SW 1271 (cell line): ENCODE results near the gene DCTN3.
A peak's percentile ranks its signal among the peaks of the same experiment; 100 is the strongest.

Source experiments
- DNase-seq, 2 experiments: peaks; one replicate each; lab custom pipeline; 2025; lab: John Stamatoyannopoulos, UW

Gene DCTN3

DNA sequence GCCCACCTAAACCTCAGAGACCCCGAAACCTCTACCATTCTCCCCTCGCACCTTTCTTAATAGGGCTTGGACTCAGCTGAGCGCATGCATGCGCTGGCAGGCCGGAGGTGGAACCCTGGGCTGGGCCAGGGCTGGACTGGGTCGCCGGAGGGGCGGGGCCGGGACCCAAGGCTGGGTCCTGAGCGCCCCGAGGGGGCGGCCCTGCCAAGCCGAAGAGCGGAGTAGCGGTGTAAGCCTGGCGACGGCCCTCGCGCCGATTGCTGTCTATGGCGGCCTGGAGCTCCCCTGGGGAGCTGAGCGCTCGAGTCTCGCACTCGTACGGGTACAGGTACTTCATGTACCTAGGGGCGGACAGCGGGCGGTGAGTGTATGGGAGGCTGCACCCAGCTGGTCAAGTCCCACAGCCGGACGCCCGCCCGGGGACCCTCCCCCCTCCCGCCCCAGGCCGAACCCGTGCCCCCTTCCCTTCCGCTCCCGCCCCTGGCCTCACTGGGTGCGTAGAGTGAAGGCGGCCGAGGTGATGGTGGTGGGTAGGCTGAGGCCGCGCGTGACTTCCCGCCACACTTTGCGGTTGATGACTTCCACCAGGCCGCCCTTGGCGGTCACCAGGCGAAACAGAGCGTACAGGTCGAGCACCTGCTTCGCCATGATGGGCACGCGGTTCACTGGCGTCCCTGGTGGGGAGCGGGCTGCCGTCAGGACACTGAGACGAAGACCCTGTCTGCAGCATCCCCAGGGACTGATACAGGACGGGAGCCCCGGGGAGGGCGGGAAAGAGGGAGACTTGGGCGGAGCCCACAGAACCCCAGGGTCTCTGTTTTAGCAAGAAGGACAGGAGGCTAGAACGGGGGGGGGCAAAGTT is 3.3 kb upstream of the DCTN3 start:
- no peak for DNase-seq

DNA sequence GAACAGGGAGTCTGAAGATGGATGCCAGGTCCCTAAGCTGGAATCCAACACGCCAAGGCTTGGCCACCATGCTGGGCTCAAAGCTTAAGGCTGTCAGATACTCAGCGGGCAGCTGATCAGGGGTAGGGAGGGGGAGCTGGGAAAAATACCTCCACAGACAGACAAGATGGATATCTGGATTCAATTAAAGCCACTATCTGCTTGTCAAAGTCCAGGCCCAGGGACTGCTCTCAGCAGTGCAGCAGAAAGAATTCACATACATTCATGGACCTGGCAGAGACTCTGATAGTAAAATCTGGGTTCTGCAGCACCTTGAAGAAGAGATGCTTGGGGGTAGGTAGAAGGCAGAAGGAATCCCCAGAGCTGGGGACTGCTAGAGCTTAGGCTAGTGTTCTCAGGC is 5.2 kb downstream of the DCTN3 start:
- no peak for DNase-seq

DNA sequence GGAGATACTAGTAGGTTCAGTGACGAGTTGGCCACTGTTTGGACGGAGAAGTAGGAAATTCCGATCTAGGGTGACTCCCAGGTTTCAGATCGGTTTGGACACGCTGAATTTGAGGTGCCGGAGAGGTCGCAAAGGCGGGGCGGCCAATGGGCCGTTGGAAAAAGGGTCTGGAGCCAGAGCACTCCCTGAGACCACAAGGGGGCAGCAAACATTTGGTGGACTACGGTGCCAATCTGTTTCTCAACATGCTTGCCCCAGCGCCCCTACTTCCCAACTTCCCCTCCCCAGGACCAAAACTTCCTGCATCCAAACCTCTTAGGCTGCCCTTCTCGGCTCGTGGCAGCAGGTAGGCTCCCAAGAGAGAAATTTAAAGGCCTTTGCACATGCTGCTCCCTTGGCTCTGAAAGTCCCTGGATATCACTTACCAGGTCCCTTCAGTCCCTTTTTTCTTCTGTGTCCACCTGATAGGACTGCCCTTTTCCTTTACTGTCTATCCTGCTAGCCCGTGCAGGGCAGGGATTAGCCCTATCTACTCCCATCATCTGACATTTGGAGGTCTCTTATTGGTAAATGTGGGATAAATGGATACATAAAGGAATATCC is 7.4 kb downstream of the DCTN3 start:
- DNase-seq = peak; percentile 13 to 57

DNA sequence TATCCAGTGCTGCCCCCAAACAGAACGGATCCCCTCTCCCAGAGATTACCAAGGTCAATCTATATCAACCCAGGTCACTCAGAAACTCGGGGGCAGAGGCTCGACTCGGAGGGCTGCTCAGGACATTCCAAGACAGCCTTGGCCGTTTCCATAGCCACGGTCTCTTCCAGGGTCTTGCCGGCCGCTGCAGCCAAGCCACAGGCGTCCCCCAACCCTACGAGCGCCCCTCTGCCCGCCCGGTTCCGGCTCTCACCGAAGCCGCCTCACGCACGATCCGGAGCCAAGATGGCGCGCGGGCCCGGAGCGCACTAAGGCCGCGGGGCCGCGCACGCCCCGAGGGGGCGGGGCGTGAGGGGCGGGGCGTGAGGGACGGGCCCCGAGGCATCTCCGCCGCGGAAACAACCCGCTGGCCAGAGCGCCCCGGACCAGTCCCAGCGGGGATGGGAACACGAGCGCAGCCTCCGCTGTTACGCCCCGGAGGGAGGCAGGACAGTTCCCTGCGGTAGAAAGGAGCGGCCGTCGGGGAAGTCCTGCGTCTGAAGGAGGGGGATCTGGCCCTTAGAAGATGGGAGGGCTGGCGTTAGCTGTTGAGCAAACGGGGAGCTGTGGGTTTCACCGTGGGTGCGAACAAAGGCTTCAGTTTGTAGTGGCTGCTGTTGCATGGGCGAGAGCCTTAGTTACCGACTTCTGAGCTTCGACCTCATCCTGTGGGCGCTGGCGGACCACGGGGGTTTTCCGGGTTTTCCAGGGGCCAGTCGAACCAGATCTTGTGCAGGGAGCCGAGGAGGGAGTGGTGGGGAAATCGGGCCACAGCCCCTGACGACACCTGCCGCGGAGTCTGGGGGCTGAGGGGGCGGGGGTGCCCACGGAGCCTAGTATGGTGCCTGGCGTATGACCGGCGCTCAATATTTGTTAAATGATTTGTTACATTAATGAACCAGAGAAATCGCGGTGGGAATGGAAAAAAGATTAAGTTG is 8.2 kb downstream of the DCTN3 start, which contains the start of gene RPP25L:
Gene RPP25L, minus strand, starts transcription at position 287 of the 977 bp plus-strand sequence. CDS start 801 bp downstream, outside the sequence.
- peak in 1 of 2 experiments; percentile 52 for DNase-seq

DNA sequence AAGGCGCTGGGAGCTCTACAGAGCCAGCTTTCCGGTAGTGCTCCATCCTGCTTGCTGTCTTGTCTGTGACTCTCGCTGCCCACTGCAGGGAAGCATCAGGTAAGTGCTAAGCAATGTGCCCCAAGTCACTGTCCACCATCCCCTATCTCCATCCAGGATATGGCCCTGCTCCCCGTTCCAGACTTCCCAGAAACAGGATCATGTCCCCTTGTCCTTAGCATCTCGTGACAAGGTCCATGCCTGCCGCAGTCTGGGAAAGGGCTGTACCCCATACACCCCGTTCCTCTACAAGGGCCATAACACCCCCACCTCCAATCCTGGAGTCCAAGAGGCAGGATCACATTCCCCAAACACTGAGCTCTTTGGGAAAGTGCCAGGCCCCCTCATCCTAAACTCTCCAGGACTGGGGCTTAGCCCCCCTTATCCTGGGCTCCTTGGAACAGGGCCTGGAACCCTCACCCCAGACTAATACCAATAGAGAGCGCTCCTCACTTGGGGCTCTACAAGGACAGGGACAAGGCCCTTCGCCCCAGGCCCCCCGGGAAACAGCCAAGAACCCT is 9.0 kb downstream of the DCTN3 start:
- no peak for DNase-seq

DNA sequence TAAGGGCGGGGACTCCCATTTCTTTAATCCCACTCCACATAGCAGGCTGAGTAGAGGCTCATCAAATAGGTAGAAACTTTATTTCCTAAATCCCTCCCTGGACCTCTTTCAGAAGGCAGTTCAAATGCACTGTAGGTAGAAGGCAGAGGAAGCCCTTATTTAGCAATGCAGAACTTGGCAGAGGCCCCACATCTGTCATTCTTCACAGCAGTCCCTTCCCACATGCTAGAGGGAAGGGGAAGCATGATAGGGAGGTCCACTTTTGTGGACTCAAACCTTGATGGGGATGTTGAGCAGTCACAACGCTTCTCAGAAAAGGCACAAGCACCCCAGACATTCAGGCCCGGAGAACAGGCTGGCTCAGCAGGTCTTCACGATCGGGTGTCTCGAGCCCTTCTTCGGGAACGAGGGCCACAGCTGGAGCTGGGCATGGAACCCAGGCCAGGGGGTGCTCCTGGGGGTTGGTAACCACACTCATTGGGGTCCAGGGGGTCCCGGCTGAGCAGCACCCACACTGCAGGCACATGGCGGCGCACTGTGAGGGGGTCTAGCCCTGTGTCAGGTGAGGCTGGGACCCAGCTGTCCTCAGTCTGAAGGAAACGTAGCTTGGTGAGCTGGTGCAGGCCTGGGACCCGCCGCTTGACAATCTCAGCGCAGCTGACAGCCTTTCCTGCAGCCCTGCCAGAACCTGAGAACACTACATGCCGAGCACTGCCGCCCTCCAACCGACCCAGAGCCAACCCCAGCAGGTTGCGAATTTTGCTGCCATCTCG is 9.7 kb downstream of the DCTN3 start:
- DNase-seq = no peak

DNA sequence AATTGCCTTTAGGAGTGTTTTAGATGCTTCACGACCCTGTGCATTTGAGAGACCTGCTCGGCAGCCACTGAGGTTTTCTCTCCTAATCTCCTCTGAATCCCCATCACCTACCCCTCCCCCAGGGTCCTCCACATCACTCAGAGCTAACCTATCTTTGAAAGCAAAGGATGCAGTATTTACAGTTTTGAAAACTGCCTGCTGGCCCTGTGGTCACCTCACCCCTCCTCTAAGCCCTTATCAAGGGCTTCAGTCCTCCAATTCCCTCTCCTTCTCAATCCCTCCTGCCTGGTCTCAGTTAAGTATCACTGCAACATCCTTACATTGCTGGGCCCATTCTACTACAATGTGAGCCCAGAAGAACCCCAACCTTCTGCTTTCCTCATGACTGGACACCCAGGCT is 13.0 kb downstream of the DCTN3 start:
- no peak for DNase-seq

DNA sequence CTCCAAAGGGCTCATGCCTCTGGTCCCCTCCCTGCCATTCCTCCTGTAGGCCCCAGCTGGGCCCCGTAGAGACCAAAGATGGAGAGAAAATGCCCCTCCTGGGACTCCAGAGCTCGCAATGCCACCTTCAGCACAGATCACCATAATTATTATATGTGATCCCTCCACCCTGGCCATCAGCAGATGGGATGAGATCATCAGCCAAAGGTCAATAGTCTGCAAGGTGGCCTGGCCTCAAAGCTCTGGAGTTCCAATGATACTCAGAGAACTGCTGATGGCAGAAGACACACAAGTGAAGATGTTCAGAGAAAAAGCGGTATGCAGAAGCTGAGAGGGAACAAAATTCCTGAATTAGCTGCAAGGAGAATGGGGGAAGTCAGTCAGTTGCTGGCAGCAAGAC is 13.4 kb downstream of the DCTN3 start:
- no peak for DNase-seq

DNA sequence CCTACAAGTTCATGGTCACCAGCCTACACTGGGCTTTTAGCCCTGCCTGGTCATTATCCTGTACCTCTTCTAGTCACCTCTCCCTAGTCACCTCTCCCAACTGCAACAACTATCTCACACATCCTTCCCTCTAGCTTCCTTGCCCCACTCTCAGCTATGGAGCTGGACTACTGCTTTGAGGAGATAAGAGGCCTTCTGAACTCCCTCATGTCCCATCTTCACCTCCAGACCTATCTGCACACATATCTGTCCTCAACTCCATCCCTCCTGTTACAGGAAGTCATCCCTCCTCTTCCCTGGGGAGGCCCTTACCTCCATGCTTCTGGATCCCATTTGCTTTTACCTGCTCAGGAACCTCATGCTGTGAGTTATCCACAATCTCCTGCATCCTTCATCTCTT is 14.1 kb downstream of the DCTN3 start:
- DNase-seq = no peak

DNA sequence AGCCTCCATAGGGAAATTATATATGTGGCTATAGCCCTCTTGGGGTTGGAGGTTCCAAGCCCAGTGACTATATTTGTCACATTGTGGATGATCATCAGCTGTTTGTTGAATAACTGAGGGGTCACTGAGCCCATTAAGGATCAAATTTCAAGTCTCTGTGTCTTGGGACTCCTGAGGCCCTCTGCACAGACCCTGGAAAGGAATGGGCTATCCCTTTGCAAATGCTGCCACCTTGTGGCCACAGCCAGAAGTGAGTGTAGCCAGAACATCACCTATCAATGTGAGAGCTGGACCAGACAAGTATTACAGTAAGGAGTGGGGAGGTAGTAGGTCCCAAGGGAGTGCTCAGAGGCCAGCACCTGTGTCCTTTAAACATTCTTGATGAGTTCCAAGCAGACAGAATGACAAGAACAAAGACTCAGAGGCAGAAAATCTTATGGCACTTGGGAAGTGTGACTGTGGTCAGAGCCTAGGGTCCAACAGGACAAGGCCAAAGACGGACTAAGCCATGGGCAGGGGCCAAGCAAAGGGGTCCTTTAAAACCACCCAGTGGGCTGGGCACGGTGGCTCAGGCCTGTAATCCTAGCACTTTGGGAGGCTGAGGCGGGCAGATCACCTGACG is 16.6 kb downstream of the DCTN3 start:
- peak in 1 of 2 experiments; percentile 36 for DNase-seq

DNA sequence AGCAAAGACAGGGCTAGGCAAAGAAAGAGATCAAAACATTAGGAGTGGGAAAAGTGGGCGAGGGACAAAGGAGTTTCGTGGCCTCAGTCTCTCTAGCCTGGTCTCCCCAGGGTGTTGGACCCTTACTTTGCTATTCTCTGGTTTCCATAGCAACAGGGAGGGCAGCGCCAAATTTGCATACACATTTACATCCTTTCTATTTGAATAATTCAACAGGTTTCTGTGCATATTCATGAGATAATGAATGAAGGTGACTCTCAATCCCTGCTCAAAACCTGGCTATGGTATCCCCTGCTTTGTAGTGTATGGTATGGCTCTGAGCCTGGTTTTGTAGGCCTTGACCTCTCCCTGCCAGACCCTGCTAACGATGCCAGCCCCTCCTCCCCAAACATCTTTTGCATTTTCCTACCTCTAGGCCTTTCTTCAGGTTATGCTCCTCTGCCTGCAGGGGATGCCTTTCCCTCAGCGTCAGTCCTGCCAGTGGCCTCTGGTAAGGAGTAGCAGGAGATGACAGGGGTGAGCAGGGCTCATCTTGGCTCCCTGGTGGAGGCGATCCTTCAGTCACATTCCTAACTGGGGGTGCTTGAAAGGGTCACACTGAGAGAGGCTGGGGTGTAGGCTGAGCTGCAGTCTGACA is 18.2 kb downstream of the DCTN3 start:
- DNase-seq = no peak

DNA sequence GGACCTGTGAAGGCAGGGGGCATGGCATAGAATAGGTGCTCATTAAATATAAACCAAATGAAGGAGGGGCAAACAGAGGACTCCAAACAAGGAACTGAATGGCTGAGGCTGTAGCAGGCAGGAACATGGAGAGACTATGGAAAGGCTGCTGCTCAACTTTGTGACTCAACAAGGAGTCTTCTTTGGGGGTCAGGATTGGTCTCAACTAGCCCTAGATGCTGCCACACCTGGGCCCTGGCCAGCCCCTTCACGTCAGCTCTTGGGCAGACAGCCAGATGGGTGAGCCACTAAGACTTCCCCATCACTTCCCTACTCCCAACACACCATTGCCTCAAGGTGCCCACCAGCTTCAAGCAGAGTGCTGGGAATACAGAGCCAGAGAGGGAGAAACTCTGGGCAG is 19.4 kb downstream of the DCTN3 start:
- no peak for DNase-seq

DNA sequence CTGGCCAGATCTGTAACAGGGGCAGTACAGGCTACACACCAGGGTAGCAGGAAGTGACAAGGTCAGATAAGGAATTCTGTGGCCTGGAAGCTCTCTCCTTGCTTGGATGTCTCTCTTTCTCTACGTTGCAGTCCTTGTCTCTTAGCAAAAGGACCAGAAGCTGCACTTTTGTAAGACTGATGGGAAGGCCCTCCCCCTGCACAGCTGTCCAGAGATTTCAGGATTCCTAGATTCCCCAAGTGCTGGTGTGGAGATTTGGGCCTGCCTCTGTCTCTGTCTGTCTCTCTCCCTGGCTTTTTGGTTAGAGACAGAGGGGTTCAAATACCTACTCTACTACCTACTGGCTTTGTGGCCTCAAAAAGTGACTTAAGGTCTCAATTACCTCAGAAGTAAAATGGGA is 20.7 kb downstream of the DCTN3 start:
- no peak for DNase-seq

DNA sequence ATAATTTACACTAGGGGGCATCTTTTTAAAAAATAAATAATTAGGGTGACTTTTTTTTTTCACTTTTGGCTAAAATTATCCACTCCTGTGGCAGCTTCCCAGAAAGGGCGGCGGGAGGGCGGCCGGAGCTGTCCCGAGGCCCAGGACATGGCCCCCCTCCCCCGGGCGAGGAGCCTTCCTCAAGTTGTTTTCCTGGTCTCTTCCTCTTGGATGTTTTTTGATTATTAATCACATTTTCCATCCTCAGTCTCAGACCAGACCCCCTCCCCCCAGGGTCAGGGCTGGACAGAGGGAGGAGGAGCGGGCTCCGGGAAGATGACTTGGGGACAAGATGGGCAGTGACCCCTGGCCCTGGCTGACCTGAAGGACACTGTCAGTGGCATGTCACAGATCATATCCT is 26.1 kb downstream of the DCTN3 start:
- no peak for DNase-seq

DNA sequence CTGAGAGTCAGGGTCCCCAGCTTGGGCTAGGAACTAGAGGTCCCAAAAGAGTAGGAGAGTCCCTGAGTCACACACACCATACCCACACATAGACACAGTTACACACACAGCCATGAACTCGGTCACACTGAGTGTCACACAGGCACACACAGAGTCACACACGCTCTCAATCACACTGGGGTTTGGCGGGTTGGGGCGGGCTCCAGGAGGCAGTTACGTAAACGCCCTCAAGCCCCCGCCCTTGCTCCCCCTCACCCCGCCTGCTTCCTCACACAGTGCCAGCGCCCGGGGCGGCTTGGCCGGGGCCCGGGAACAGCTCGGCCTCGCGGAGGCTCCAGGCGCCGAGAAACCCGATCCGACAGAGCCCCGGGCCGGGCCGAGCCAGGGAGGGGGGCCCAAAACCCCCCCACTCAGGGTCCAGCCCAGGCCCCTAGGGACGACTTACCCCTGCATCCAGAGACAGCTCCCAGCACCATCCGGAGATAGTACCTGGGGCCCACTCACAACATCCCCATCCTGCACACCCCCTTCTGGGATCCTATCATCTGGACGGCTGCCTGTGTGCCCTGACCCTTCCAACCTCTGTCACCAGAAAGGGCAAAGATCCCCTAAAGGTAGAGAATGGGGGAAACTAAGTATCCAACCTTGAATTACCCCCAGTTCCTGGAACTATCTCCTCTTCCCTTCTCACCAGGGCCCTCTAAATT is 27.2 kb downstream of the DCTN3 start:
- DNase-seq = no peak

DNA sequence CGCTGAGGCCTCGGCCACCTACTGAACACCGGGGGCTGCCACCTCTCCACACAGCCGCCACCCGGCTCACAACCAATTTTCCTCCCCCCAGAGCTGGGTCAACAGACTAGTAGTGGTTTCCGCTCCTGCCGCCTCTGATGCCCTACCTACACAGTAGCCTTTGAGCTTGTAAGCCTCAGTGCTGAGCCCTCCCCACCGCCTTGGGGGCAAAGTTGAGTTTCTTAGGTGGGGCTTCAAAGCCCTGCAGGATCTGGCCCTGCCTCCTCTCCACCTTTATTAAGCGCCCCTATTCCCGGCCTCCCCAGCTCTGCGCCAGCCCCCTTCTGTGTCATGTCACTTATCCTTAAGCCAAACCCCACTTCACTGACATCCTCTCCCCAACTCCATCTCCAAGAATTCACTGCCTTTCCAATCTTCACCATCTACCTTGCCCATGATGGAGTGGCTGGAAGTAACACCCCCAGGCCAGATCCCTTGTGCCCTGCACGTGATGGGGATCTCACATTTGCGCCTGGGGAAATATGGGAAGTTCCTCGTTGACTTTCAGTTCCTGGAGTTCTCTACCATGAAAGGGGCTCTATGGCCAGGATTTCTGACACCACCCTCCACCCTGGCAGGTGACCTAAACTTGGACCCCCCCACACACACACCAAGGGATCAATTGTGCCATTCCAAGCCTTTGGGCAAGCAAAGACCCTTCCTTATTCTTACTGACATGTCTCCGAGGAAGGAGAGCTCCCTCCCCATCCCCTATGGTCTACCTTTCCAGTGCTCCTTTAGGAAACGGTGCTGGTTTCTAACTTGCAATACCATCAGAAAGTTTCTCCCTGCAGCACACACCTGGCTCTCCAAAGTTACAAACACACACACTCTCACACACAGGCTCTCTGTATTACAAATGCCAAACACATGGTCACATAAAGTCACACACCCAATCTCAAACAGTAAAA is 28.1 kb downstream of the DCTN3 start:
- DNase-seq = no peak

DNA sequence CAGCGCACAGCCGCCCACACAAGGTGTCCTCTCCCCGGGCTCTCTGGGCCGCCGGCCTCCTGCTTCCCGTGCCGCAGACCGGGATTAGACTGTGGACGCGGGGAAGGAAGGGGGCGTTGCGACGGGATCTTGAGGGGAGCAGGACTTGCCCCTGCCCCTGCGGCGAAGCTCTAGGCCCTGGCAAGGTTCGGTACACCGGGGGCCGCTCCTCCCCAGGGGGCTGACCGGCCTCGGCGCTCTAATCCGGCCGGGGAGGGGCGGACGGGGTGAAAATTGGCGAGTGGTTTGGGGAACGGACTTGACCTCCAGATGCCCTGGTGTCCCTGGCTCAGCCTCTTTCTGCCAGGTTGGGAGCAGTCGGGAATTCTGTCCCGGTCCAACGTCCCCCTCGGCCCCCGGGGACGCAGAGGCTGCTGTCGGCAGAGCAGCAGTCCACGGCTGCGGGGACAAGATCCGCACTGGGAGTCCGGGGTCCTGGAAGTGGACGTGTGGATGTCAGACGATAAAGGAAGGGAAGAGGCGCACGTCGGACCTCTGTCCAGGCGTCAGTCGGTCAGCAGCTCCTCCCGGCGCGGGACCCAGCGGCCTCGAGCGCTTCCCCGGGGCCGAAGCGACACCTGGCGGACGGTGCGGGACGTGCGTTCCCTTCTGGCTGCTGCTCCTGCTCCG is 28.9 kb downstream of the DCTN3 start:
- DNase-seq = peak in 1 of 2 experiments; percentile 56
